Stimulated activated CD4-positive, alpha-beta T cell treated with anti-CD3 and anti-CD28 coated beads, Interleukin-2, amount 100 ng/mL, for 48 hours (primary cell): ENCODE data around the gene CACNA1A.
"Not testable (repeated sequence)": the region's sequence is repeated elsewhere in the genome, so short reads cannot be mapped to it uniquely, and the experiment has no call there.

Source experiments
- DNase-seq, 2 donors: peaks; one replicate each; pipeline ENCODE4 v3.0.0-alpha.2; 2020

The CACNA1A gene

DNA sequence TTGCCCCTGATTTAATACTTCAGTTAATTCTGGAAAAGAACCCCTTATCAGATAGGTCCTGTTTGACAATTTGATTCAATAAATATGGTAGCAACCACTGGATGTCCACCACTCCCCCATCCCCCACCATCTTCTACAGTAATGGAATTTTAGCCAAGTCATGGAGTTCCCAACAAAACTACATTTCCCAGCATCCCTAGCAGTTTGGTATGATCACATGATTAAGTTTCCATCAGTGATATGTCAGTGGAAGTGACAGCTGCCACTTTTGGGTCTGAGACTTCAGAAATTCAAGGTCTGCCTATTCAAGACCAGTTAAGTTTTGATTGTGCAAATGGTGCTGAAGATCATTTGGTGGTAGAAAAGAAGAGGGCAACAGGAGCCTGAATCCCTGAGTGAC lies 85.5 kb downstream of the CACNA1A start:
- no peak for DNase-seq

DNA sequence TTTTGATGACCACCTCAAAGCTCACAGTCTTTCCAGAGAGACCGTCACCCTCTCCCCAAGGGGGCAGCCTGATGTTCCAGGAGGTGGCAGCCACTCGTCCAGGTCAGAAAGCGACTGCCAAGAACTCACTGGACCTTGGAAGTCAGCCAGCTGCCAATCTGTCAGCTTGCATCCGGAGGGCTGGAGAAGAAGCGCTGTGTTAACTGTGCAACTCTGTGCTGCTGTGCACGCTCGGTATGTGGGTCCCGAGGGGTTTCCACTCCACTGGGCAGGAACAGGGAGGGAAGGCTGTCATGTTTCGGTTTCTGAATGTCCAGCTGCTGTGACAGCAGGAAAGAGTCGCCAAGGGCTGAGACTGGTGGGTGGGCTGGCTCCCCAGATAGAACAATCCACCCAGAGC lies 89.2 kb downstream of the CACNA1A start:
- DNase-seq, result no peak

DNA sequence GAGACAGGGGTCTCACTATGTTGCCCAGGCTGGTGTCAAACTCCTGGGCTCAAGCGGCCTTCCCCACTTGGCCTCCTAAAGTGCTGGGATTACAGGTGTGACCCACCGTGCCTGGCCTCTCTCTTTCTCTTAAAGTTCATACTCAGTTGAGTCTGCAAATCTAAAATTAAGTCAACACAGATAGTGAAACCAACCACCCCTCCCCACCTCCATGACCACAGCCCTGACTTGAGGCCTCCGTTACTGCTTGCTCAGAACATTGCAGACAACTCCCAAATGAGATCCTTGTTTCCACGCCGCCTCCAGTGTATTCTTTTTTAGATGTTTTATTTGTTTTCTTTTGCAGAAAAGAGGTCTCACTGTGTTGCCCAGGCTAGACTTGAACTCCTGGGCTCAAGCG lies 94.4 kb downstream of the CACNA1A start:
- DNase-seq, result no peak

DNA sequence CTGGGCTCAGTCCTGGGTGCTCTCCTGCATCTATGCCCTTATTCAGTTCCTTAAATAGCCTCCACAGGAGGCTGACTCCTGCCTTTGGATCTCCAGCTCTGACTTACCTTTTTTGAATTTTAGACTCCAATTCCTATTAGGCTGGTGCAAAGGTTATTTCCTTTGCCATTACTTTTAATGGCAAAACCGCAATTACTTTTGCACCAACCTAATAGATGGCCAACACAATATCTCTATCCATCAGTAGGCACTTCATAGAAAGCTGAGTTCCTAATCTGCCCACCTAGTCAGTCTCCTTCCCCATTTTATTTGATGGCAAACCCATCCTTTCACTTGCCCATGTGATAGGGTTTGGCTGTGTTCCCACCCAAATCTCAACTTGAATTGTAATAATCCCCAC lies 95.3 kb downstream of the CACNA1A start:
- DNase-seq, result no peak

DNA sequence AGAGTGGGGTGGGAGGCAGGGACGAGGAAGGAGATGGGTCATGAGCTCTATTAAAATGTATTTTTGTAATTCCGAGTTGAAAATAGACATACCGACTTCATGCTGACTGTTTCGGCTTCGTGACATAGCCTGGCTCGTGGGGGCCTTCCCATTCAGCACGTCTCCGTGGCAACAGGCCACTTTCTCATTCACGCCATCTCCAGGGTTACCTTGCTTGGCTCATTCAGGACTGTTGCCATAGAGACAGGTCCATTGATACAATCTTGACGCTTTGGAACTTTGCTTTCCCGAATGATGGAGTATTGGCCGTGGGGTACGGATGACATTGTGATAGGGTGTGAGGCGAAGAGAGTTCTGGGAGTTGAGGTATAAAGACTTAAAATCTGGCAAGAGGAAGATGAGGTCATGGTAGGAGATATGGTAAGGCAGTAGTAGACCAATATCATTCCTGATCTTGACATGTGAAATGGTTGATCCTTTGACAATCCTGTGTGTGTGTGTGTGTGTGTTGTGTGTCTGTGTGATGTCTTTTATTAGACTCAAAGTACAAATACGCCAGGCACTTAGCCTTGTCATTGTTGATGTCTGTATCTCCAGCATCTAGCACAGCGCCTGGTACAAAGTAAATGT lies 97.3 kb downstream of the CACNA1A start:
- DNase-seq, result no peak

DNA sequence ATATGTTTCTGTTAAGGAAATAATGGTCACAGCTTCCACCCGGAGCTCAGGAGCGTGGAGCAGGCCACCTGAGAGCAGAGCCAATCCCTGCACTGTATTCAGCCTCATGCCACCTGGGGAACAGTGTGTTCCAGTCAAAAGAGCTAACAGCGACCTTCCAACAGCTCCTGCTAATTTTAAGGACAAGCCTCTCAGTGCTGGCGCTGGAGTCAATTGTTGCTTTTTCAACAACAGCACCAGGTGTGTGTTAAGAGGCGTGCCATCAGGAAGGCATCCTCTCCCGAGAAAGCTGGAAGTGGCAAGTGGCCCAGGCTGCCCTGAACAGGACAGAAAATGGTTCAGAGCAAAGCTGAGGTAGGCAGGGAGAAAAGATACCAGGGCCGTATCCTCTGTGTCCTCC lies 102.0 kb downstream of the CACNA1A start:
- DNase-seq, result no peak

DNA sequence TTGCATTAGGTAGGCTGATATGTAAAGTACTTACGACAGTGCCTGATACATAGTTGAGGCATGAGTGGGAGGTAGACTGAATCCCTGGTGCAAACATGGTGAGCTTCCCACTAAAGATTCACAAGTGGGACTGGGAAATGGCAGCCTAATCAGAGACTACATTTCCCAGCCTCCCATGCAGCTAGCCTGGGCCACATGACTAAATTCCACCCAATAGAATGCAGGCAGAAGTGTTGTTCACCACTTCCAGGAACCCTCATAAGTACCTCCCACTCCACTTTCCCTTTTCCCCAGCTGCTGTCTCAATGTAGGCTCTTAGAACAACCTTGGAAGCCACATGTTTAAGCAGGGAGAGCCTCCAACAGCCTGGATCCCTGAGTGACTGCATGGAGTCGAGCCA lies 104.9 kb downstream of the CACNA1A start:
- DNase-seq, result no peak

DNA sequence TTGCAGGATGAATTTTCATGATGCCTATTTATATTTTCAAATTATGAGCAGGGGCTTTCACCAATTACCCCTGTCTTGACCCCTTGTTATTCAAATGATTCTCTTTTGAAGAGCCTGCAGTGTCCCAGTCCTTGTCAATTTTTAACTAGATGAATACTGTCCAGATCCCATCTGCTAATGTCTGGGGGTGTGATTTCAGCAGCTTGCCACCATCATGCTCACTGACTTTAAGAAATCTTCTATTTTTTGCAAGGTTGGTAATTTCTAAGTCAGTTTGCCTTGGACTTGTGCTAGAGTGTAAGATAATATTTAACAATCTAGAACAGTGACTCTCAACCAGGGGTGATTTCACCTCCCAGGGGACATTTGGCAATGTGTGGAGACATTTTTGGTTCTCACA lies 106.0 kb downstream of the CACNA1A start:
- no peak for DNase-seq

DNA sequence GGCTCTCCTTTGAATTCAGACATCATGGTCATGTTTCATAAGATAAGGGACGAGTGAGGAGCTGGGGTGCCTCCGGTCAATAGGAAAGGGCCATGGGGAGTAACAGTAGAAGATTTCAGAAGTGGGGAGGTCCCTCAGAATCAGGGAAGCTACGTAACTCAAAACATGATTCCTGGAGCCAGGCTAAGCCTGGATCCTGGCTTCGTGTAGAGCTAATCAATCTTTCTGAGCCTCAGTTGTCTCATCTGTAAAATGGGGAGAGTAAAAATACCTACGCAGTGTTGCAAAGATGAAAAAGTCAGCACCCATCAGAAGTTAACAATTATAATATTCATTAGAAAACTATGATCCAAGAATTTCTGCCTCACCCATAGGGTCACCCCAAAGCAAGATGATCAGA lies 106.5 kb downstream of the CACNA1A start:
- no peak for DNase-seq

DNA sequence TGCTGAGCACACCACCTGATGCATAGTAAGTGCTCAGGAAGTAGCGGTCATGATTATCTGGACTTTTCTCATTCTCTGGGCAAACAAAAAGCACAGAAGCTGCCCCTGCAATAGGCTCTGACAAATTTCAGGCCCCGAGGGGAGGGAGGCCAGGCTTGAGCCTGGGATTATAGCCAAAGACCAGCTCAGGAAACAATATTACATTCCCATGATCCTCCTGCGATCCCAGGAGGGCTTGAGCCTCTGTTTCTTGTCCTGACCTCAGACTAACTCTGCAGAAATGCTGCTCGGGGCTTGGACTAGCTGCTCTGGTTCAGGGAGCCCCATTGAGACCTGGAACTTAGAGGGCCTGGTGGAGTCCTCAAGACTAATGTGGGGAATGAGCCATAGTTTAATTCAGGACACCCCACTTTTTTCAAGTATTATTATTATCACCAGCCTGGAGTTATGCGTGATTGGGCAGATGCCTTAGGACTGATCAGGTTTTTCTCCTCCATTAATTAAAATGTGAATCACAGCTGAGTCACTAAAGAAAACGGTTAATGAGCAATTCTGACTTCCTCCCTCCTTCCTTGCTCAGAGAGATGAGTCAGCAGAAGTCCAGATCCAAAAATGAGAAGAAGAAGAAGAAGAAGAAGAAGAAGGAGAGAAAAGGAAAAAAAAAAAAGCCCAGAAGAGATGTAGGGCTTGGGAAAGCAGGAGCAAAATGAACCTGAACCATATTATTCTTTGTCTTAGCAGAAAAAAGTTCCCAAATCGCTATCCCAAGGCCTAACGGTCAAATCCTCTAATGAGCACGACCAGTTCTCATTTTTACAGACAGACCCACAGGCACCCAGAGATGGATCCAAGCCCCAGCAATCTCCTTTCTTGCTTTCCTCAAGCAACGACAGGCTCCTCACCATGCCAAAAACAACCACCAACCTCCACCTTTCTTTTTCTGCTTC lies 107.2 kb downstream of the CACNA1A start:
- no peak for DNase-seq

DNA sequence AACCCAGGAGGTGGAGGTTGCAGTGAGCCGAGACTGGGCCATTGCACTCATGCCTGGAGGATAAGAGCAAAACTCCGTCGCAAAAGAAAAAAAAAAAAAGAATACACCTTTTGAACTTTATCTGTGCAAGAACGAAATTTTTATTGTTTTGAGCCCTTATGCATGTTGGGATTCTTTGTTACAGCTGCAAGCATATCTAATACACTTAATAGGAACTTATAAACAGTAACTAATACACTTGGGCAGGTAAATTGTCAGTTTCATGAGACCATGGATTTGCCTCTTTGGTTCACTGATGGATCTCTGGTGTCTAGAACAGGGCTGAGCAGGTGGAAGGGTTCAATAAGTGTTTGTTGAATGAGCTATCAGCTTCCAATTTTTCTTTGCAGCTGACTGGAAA lies 108.1 kb downstream of the CACNA1A start:
- no peak for DNase-seq

DNA sequence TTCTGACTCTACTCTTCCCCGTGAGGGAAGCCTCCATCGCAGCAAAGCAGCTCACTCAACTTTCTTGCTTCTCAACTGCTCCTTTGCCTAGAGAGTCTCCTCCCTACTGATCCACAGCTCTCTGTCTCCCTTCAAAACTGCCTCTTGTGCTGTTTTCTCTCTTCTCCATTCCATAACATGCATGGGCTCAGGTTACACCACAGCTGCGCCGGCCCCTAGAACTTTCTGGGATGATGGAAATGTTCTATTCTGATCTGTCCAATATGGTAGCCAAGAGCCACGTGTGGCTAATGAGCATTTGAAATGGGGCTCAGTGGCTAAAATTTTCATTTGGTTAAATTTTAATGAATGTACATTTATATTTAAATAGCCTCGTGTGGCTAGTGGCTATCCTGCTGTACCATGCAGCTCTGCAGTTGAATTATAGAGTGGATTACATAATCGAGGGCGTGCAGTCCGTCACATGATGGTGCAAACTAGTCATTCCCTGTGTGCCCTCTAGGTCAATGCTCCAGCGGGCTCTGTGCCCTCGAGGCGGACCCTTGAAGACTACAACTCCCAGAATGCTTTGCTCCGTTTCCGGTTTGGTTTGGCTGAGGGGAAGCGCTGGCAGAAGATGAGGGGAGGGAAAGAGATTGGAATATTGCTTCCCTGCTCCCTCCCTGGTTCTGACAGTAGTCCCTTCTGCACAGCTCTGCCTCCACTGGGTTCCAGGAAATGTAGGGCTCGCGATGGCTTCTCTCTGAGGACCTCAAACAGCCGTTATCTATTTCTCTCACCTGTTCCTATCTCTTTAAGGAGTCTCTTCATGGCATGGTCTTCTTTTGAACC lies 109.8 kb downstream of the CACNA1A start:
- no peak for DNase-seq

DNA sequence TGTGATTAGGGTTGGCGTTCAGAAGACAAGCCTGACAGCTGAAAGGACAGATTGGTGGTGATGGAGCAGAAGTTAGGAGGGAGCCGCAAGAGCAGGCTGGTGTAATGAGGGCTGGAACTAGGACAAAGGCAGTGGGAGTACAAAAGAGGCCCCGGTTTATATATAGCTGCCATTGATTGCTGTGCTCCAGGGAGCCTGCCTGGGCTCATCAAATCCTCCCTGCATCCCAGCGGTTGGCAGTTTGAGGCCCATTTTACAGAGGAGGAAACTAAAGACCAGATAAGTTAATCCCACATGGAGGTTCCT lies 123.7 kb downstream of the CACNA1A start:
- DNase-seq, result no peak

DNA sequence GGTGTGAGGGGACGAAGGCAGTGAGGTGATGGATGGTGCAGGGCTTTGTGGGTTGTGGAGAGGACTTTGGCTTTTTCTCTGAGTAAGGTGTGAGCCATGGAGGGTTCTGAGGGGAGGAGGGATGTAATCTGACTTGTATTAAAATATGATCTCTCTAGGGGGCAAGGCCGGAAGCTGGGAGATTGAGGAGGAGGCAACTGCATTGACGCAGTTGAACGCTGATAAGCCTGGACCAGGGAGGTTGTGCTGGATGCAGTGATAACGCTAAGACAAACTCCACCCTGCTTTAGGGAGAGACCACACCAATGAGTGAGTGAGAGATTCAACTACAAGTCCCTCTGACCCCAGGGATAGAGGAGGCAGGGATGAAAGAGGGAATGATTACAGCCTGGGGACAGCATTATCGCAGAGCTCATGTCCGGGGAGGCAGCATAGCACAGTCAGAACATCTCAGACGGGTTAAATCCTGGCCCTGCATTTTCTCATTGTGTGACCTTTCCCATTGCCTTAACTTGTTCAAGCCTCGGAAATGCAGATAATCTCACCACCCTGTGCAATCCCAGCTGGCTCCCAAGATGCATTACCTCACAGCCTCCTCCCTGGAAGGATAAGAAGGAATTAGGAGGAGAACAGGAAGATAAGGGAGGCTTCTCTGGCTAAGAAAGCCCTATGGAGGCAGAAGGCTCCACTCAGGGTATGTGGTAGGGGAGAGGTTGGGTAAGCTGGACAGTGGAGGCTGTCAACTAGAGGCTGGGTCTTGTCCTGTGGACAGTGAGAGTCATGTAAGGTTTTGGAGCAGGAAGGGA lies 124.2 kb downstream of the CACNA1A start:
- DNase-seq, result no peak

DNA sequence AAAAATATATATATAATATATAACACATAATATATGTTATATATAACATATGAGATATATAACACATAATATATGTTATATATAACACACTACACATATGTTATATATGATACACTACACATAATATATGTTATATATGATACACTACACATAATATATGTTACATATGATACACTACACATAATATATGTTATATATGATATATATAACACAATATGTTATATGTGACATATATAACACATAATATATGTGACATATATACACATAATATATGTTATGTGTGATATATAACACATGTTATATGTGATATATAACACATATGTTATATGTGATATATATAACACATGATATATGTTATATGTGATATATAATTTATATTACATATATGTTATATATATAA lies 129.7 kb downstream of the CACNA1A start:
- no peak for DNase-seq

DNA sequence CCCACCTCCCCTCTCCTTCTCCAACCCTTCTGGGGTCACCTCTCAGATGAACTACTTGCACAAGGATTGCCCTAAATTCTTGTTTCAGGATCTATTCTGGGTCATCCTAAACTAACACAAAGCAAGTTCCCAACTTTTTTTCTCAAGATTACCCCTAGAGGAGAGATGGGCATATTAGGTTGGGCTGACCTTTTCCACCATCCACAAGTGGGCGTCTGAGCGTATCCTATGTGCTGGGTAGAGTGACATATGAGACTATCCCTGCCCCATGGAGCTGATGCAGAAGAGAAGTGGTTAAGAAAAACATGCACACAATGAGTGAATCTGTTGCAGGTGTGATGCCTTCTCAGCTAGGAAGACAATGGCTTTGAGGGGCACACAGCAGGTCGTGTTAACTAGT lies 132.7 kb downstream of the CACNA1A start:
- DNase-seq, result no peak

DNA sequence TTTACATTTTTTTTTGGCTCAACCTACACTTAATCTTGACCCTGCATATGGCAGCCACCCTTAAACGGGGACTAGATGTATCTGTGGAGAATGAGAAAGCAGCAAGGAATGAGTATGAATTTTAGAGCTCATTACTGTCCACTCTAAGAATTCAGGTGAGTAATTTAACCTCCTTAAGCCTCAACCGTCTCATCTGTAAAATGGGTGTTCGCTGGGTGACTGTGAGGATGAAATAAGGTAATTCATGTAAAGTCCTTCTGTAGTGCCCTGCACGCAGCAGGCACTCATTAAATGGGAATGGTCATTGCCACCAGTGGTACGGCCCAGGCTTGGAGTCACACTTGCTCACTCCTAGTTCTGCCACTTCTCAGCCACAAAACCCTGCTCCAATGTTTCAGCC lies 135.3 kb downstream of the CACNA1A start:
- DNase-seq, result no peak

DNA sequence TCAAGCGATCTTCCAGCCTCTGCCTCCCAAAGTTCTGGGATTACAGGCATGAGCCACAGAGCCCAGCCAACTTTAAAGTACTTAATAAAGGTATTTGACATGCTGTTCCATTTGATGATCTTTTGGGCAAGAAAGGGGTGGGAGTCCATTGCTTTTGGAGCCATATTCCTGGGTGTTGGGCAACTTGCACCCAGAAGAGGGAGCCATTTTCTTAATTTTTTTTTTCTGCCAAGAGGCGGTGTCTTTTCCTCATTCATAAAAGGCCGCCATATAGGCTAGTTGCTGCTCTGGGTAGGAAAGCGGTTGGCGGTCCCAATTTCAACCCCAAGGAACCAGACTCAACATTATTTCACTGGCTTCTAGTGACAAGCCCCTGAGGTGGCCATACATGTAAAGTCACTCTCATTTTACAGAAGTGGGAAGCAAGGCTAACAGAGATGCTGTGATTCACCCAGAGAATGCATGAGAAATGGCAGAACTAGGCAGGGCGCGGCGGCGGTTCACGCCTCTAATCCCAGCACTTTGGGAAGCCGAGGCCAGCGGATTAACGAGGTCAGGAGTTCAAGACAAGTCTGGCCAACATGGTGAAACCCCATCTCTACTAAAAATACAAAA lies 139.6 kb downstream of the CACNA1A start:
- no peak for DNase-seq

DNA sequence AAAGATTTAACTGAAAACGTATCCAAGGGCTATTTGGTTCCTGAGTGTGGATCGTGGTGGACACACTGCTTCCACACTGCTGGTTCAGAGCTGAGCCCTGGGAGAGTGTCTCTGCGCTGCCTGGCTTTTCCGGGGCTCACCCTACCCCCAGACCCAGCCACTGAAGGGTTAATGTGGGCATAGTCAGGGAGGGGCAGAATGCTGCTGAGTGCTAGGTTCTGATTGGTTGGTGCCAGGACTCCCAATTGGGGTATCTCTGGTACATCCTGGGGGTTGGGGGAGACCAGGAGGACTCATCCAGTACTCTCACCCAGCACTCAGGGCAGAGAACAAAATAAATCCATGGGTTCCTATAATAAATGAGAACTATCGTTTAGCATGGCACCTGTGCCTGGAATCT lies 142.3 kb downstream of the CACNA1A start:
- no peak for DNase-seq

DNA sequence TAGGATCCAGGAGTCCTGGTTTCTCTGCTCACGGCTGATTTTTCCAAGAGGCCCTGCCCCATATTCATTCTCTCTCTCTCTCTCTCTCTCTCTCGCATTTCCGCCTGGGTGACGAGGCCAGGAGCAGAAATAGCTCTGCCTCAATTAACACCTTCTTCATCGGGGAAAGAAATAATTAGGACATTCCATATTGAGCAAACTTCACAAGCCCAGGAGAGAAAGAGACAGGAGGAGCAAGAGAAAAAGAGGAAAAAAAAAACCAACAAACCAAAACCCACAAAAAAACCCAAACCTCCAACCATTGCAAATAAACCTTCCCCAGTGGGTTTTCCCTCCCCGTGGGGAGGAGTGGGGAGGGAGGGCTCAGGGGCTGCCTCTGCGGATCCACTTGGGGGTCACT lies 143.0 kb downstream of the CACNA1A start:
- no peak for DNase-seq

DNA sequence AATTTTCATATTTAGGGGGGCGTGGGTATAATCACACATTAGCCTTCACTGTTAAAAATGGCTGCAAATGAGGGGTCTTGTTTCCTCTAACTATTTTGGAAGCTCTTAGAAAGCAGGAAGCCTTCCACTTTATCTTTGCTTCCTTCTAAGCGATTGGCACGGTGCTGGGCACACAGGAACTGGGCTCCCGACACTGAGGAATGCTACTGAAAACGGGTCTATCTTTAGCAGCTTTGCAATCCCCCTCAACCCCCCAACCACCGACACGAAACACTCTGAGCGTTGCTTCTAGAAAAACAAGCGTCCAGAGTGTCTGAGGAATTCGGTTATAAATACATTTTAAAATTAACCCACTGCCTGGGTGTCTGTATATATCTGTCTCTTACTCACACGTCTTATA lies 143.6 kb downstream of the CACNA1A start:
- no peak for DNase-seq

DNA sequence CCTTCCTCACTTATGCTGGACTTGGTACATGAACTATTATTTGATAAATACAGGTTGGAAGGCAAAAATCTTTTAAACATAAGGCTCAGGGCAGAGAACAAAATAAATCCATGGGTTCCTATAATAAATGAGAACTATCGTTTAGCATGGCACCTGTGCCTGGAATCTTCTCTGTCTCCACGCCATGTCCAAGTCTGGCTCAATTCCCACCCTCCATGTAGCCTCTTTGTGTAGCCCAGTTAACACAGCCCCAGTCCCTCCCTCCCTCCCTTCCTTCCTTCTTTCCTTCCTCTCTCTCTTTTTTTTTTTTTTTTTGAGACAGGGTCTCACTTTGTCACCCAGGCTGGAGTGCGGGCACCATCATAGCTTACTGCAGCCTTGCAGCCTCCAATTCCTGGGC lies 144.6 kb downstream of the CACNA1A start:
- not testable (repeated sequence) for DNase-seq
